Measurements from ENCODE around the gene SPG21.

SPG21 gene

GRCh38 chr15:64931381-64931780 is 58.3 kb downstream of the SPG21 start:
- no peak for DNase-seq

- no peak for DNase-seq
Observed at GRCh38 chr15:64930778-64931371, 58.8 kb downstream of the SPG21 start.

- DNase-seq = no peak
Observed at GRCh38 chr15:64930019-64930652, 59.6 kb downstream of the SPG21 start.

- no peak for DNase-seq
Observed at GRCh38 chr15:64928626-64929220, 61.0 kb downstream of the SPG21 start.

- DNase-seq = no peak
Observed at GRCh38 chr15:64926661-64927060, 63.1 kb downstream of the SPG21 start.

GRCh38 chr15:64925335-64926330 is 64.1 kb downstream of the SPG21 start:
- DNase-seq = no peak

- no peak for DNase-seq
Observed at GRCh38 chr15:64923546-64923945, 66.2 kb downstream of the SPG21 start.

- no peak for DNase-seq
Observed at GRCh38 chr15:64921711-64922110, 68.0 kb downstream of the SPG21 start.

- no peak for DNase-seq
Observed at GRCh38 chr15:64919721-64920120, 70.0 kb downstream of the SPG21 start.

- no peak for DNase-seq
Observed at GRCh38 chr15:64917211-64917610, 72.5 kb downstream of the SPG21 start.

GRCh38 chr15:64916365-64916764 is 73.3 kb downstream of the SPG21 start:
- DNase-seq = no peak

- no peak for DNase-seq
Observed at GRCh38 chr15:64915518-64916227, 74.0 kb downstream of the SPG21 start.
